HL-60 (cell line): ENCODE data around the gene SPATA46.

Experiments used
- CTCF ChIP-seq: IDR thresholded peaks from one replicate; pipeline ENCODE4 v1.5.1; 2011; ENCODE audit warnings: low read length, control low read depth, inconsistent platforms; ENCODE audit not compliant: insufficient read depth
- GABPA ChIP-seq: IDR thresholded peaks from 2 replicates; pipeline ENCODE4 v1.6.1; 2012; ENCODE audit warnings: low read depth
- REST ChIP-seq: IDR thresholded peaks from 2 replicates; pipeline ENCODE4 v1.6.1; 2012; ENCODE audit warnings: low read depth; ENCODE audit not compliant: insufficient replicate concordance

GRCh38 chr1:162366671-162367070 is 10.0 kb downstream of the SPATA46 start:
- TF ChIP-seq CTCF (no peak), REST (no peak), GABPA (no peak)
